ENCODE data around the gene SORL1-AS1.

SORL1-AS1 gene

GRCh38 chr11:121445071-121445768 lies 7.5 kb downstream of the SORL1-AS1 start:
- H3K4me3 ChIP-seq: no peak overlapping the region
- no peak for ATAC-seq
- no peaks in the 10 kb centered on the region for H3K36me3 ChIP-seq
- H3K27ac ChIP-seq: no peak overlapping the region
- no peaks in the 10 kb centered on the region for H3K9me3 ChIP-seq
- H3K27me3 ChIP-seq: no peaks in the 10 kb centered on the region
- TF ChIP-seq POLR2A (IDR thresholded peaks at IDR 0.05): no peak
- TF ChIP-seq CTCF (IDR thresholded peaks at IDR 0.05 in 4 of 5, conservative IDR thresholded peaks at IDR 0.05 in 1 of 5): no peak
- intact Hi-C loops (cut with DNase I; ENCODE audit: low total_unique reads): no loop called here
- in situ Hi-C loops (cut with MboI; ENCODE audit: low sequenced_read_pairs in 4 of 4): no loop called here
- no peak for DNase-seq
- H3K4me1 ChIP-seq: no peaks in the 10 kb centered on the region

- in situ Hi-C loops (cut with MboI; ENCODE audit: low sequenced_read_pairs in 4 of 4): no loop called here
- TF ChIP-seq POLR2A (IDR thresholded peaks at IDR 0.05) (no peak), CTCF (IDR thresholded peaks at IDR 0.05 in 4 of 5, conservative IDR thresholded peaks at IDR 0.05 in 1 of 5) (no peak)
- ATAC-seq: no peak
- H3K36me3 ChIP-seq: no peaks in the 10 kb centered on the region
- DNase-seq: no peak
- no peak overlapping the region for H3K4me3 ChIP-seq
- H3K9me3 ChIP-seq: no peaks in the 10 kb centered on the region
- intact Hi-C loops (cut with DNase I; ENCODE audit: low total_unique reads): no loop called here
- H3K27ac ChIP-seq: no peak overlapping the region
- H3K27me3 ChIP-seq: no peaks in the 10 kb centered on the region
- H3K4me1 ChIP-seq: no peaks in the 10 kb centered on the region
Observed at GRCh38 chr11:121444526-121444925, 8.2 kb downstream of the SORL1-AS1 start.

GRCh38 chr11:121443688-121444275 lies 9.0 kb downstream of the SORL1-AS1 start:
- Histone ChIP-seq H3K4me3 (no peak overlapping the region), H3K9me3 (no peaks in the 10 kb centered on the region), H3K27ac (no peak overlapping the region), H3K36me3 (no peaks in the 10 kb centered on the region), H3K27me3 (no peaks in the 10 kb centered on the region), H3K4me1 (no peaks in the 10 kb centered on the region)
- intact Hi-C loops (cut with DNase I; ENCODE audit: low total_unique reads): no loop called here
- in situ Hi-C loops (cut with MboI; ENCODE audit: low sequenced_read_pairs in 4 of 4): no loop called here
- TF ChIP-seq POLR2A (IDR thresholded peaks at IDR 0.05) (no peak), CTCF (IDR thresholded peaks at IDR 0.05 in 4 of 5, conservative IDR thresholded peaks at IDR 0.05 in 1 of 5) (no peak)
- ATAC-seq (no peak), DNase-seq (no peak)

GRCh38 chr11:121441521-121441920 lies 11.2 kb downstream of the SORL1-AS1 start:
- Histone ChIP-seq H3K4me3 (no peak overlapping the region), H3K27me3 (no peaks in the 10 kb centered on the region), H3K4me1 (no peaks in the 10 kb centered on the region), H3K9me3 (no peaks in the 10 kb centered on the region), H3K27ac (no peak overlapping the region), H3K36me3 (no peaks in the 10 kb centered on the region)
- TF ChIP-seq POLR2A (IDR thresholded peaks at IDR 0.05): no peak
- TF ChIP-seq CTCF (IDR thresholded peaks at IDR 0.05 in 4 of 5, conservative IDR thresholded peaks at IDR 0.05 in 1 of 5): no peak
- in situ Hi-C loops (cut with MboI; ENCODE audit: low sequenced_read_pairs in 4 of 4) (no loop called here), intact Hi-C loops (cut with DNase I; ENCODE audit: low total_unique reads) (no loop called here)
- DNase-seq (no peak), ATAC-seq (no peak)

Data from gastrocnemius medialis (tissue), 4 donors.